Ishikawa (cell line): Measurements from ENCODE around the gene RPS6KB1.
A peak's percentile ranks its signal among the peaks of the same experiment; 100 is the strongest.

Experiments used
- CEBPB ChIP-seq: IDR thresholded peaks from 2 replicates; pipeline ENCODE4 v1.6.1; 2012
- CREB1 ChIP-seq: IDR thresholded peaks from 2 replicates; pipeline ENCODE4 v1.6.1; 2012; ENCODE audit warnings: low read depth
- EGR1 ChIP-seq: IDR thresholded peaks from 2 replicates; pipeline ENCODE4 v1.6.1; 2012
- EP300 ChIP-seq: IDR thresholded peaks from 2 replicates; pipeline ENCODE4 v1.6.1; 2012; ENCODE audit warnings: borderline replicate concordance
- FOXM1 ChIP-seq: IDR thresholded peaks from 2 replicates; pipeline ENCODE4 v1.6.1; 2012; ENCODE audit warnings: low read depth, borderline replicate concordance
- MAX ChIP-seq: IDR thresholded peaks from 2 replicates; pipeline ENCODE4 v1.6.1; 2012
- NFIC ChIP-seq: IDR thresholded peaks from 2 replicates; pipeline ENCODE4 v1.6.1; 2012
- RAD21 ChIP-seq: IDR thresholded peaks from 2 replicates; pipeline ENCODE4 v1.6.1; 2012; ENCODE audit warnings: low read depth
- REST ChIP-seq: IDR thresholded peaks from 2 replicates; pipeline ENCODE4 v1.6.1; 2012; ENCODE audit warnings: low read depth, mild to moderate bottlenecking
- TAF1 ChIP-seq: IDR thresholded peaks from 2 replicates; pipeline ENCODE4 v1.6.1; 2012; ENCODE audit warnings: low read depth, mild to moderate bottlenecking
- TCF12 ChIP-seq: IDR thresholded peaks from 2 replicates; pipeline ENCODE4 v1.6.1; 2012; ENCODE audit warnings: low read depth
- TEAD4 ChIP-seq: IDR thresholded peaks from 2 replicates; pipeline ENCODE4 v1.6.1; 2012
- YY1 ChIP-seq: IDR thresholded peaks from 2 replicates; pipeline ENCODE4 v1.6.1; 2012; ENCODE audit warnings: low read depth
- ZBTB7A ChIP-seq: IDR thresholded peaks from 2 replicates; pipeline ENCODE4 v1.6.1; 2012; ENCODE audit warnings: low read depth
- TF ChIP-seq, protein P1 (sequence below): IDR thresholded peaks from 2 replicates; pipeline ENCODE4 v1.6.1; 2012

Gene RPS6KB1

GRCh38 chr17:59897090-59897489, 4.2 kb downstream of the RPS6KB1 start:
- TF ChIP-seq EP300 = no peak
- no peak for TF ChIP-seq NFIC
- no peak for TF ChIP-seq MAX
- no peak for TF ChIP-seq FOXM1
- no peak for TF ChIP-seq RAD21
- no peak for TF ChIP-seq TCF12
- no peak for TF ChIP-seq TAF1
- no peak for TF ChIP-seq CEBPB
- no peak for TF ChIP-seq CREB1
- no peak for TF ChIP-seq ZBTB7A
- TF ChIP-seq, protein P1, sequence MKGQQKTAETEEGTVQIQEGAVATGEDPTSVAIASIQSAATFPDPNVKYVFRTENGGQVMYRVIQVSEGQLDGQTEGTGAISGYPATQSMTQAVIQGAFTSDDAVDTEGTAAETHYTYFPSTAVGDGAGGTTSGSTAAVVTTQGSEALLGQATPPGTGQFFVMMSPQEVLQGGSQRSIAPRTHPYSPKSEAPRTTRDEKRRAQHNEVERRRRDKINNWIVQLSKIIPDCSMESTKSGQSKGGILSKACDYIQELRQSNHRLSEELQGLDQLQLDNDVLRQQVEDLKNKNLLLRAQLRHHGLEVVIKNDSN = no peak
- no peak for TF ChIP-seq TEAD4
- no peak for TF ChIP-seq EGR1
- no peak for TF ChIP-seq REST
- no peak for TF ChIP-seq YY1

GRCh38 chr17:59899099-59899498, 6.2 kb downstream of the RPS6KB1 start:
- TF ChIP-seq CEBPB (peak; percentile 32; the same call in 1 of the 2 replicates), EP300 (no peak), MAX (peak; percentile 27; the same call in 1 of the 2 replicates)

DNA sequence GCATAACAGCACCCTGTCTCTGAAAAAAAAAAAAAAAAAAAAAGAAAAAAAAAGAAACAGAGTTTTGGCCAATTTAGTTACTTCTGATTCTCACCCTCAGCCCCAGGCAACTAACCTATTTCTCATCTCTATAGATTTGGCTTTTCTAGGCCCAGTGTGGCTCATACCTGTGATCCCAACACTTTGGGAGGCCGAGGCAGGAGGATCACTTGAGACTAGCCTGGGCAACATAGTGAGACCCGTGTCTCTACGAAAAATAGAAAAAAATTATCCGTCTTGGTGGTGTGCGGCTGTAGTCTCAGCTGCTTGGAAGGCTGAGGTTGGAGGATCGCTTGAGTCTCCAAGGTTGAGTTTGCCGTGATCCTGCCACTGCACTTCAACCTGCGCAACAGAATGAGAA, 8.7 kb downstream of the RPS6KB1 start:
- TF ChIP-seq, protein P1 = no peak
- TF ChIP-seq TAF1 (no peak), ZBTB7A (no peak), MAX (no peak), FOXM1 (no peak), REST (no peak), EP300 (no peak), EGR1 (no peak), CEBPB (no peak), TEAD4 (no peak), YY1 (no peak), TCF12 (no peak), RAD21 (no peak), NFIC (no peak)

DNA sequence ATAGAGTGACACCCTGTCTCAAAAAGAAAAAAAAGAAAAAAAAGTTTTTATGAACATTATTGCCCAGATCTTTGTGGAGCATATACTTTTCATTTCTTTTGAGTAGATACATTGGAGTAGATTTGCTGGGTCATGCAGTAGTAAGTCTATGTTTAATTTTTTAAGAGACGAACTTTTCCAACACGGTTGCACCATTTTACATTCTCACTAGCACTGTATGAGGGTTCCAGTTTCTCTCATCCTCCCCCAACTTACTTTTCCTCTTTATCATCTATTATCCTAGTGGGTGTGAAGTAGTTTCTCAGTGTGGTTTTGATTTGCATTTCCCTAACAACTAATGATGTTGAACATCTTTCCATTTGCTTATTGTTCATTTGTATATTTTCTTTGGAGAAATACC, 10.5 kb downstream of the RPS6KB1 start:
- TF ChIP-seq CEBPB (no peak), ZBTB7A (no peak), TCF12 (no peak), NFIC (no peak), CREB1 (no peak), EGR1 (no peak), YY1 (no peak), RAD21 (no peak), TAF1 (no peak), EP300 (no peak), MAX (no peak), TEAD4 (no peak), FOXM1 (no peak), REST (no peak)
- TF ChIP-seq, protein P1 = no peak
